HG03060 (cell line): ENCODE data around the gene NOC4L.

Source experiments
- ATAC-seq: cut with Tn5 transposase; IDR thresholded peaks from one replicate; pipeline ENCODE4 v1.9.1; 2021; ENCODE audit warnings: low read depth, moderate number of reproducible peaks; ENCODE audit not compliant: unreplicated experiment

Gene NOC4L

DNA sequence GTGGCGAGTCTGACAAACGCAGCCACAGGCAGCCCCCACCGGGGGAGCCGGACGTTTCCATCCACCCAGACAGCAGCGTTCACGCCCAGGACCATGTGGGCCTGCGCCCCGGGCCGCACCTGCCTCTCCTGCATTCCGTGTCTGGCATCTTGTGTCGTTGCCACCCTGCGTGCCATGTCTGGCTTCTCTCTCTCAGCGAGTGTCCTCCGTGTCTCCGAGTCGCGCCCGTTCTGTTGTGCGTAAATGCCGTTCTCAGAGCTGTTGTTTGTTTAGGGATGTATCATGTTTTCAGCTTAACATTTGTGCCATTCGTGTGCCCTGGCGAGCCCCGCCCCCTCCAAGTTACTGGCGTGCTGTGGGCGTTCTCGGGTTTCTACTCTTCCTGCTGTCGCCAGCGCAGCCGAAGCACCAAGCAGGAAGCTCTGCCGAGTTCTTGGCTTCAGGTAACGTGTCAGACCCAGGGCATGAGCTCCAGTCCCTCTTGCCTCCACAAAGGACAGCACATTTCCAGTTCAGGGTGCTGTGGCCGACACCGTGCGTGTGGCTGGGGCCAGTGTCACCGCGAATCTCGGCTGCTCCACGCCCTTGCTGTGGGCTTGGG lies 34.6 kb downstream of the NOC4L start:
- no peak for ATAC-seq

DNA sequence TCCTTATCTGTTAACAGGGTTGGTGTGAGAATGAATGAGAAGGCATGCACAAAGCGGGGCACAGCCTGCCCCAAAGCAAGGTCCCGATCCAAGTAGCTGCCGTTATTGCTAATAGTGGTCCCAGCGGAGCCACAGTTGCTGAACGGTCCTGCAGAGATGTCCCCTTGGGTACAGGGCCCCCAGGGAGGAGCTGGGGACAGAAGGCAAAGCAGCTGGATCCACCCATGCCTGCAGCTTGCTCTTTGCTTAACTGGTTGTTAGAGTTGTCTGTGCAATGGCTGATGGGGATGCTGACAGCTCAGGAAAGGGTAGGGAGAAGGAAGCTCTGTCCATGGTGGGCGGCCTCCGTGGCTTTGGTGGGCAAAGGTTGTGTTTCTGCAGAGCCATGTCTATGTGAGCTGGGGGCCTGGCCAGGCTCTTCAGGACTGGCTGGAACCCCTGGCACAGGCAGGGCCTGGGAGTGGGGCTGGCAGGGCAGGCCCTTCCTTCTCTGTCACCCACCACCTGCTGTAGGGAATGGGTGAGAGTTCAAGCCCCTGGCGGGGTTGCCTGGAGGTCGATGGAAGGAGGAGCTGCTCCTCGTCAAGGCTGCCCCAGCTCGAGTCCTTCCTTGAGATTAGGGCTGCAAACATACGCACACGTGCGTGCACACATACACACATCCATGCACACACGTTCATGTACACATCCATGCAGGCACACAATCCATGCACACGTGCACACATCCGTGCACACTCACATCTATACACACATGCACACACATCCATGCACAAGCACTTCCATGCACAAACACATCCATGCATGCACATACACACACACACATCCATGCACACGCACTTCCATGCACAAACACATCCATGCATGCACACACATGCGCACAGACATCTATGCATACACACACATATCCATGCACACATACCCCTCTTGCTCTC lies 35.4 kb downstream of the NOC4L start:
- no peak for ATAC-seq

- ATAC-seq = no peak
Measured at GRCh38 chr12:132180648-132181546, 36.6 kb downstream of the NOC4L start.

DNA sequence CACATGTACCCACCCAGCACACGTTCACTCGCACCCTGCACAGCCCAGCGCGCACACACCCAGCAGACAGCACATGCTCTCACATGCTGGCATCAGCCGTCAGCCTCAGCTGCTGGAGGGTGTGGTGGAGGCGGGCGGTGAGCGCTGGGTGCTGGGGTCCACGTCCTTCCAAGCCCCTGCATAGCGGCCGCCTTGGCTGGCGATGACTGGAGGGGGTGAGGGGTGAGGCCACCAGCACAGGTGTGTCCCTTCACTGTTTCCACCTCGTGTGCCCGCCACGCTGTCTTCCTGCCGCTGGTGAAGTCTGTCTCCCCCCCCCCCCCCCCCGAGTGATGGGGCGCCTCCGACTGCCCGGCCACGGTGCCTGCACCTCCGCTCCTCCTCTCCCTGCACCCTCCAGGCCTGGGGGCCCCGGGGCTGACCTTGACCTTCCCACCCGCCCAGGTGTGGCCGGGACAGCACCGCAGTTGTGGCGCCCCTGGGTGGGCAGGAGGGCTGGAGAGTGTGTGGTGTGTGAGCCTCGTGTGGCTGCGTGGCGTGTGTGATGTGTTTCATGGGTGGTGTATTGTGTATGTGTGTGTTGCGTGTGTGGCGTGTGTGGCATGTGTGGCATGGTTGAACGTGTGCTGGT lies 37.4 kb downstream of the NOC4L start:
- no peak for ATAC-seq

DNA sequence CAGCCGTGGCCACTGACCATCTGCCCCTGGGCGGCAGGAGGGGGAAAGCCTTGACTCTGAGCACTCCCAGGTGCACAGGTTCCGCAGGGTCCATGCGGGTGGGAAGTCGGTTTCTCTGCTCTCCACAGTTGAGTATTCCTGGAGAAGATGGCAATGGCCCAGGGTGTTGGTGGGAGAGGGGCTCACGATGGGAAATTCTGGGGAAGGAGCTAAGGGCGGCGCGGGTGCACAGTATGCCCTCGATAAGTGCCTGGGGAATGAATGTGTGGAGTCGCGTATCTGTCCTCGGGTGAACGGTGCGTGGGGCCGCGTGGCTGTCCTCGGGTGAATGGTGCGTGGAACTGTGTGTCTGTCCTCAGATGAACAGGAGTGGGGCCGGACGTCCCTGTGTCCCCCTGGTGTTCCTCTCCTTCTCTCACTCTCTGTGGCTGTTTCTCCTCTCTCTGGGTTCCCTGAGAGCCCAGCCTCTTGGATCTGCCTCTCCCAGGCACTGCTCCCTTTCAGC lies 38.0 kb downstream of the NOC4L start:
- ATAC-seq = no peak

DNA sequence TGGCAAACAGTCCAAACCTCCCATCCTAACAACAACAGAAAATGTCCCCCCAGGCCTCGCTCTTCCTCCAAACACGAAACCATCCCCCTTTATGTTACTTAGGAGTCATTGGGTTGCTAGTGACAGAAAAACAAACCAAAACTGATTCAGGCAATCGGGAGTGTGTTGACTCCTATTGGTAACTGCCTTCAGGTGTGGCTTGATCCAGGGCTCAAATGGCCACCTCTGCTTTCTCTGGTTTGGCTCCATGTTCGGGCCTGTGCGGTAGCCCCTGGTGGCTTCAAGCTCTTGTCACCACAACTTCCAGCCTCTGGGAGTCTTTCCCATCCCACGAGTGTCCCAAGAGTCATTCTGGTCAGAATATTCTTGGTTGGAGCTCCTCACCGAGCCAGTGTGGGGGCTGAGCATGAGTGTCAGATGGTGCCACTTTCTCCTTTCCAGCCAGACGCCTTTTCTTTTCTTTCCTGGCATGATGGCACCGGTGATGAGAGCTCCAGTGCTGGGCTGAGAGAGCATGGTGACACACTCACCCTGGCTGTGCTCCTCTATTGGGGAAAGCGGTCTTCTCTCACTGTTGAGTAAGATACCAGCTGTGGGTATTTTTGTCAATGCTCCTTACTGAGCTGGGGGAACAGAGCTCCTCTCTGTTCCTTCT lies 38.6 kb downstream of the NOC4L start:
- no peak for ATAC-seq

DNA sequence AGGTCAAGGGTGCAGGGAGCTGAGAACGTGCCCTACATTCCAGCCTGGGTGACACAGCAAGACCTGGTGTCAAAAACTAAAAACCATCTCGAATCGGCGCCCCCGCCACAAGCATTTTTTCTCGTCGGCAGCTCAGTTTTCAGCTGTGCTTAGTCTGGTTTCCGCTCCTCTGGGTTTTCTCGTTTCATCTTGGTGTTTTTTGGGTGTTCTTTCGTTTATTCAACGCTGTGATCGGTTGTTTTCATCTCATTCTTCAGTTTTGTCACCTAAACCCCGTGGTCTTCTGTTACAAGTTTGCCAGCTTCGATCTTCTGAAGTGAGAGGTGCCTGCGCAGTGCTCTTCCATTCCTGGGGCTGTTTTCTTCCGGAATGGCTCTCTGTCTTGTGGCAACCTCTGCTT lies 41.4 kb downstream of the NOC4L start:
- ATAC-seq = no peak

- no peak for ATAC-seq
Measured at GRCh38 chr12:132186208-132186856, 42.1 kb downstream of the NOC4L start.

GRCh38 chr12:132186857-132187620 lies 42.8 kb downstream of the NOC4L start:
- no peak for ATAC-seq

DNA sequence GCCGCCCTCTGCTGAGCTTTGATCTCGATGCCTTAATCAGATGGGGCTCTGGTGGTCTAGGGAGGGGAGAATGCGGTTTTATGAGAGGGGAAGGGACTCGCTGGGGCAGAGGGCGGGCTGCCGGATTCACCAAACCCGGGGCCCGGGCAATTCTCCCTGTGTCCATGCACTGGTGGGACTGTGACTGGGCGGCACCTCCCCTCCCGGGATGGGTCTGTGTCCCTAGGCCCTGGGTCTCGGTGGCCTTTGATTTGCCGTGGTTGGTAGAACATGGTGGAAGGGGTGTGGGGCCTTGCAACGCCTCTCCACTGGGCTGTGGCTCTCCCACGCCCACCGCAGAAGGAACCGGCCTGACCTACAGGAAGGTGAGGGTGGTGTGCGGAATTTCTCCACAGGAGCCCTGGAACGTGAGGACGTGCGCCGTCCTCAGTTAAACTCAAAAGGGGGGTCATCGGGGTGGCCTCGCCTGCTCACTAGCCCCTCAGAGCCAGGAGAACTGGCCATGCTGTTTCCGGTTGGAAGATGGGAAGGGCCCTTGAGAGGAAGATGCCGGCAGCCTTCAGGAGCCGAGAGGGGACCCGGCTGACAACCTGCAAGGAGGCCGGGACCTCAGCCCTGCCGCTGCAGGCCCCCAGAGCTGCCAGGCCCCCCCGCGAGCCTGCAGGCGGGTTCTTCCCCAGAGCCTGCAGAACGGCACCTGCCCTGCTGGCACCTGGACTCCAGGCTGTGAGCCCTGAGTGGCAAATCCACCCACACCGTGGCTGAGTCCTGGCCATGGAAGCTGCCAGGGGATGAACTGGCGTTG lies 43.6 kb downstream of the NOC4L start:
- ATAC-seq = no peak

DNA sequence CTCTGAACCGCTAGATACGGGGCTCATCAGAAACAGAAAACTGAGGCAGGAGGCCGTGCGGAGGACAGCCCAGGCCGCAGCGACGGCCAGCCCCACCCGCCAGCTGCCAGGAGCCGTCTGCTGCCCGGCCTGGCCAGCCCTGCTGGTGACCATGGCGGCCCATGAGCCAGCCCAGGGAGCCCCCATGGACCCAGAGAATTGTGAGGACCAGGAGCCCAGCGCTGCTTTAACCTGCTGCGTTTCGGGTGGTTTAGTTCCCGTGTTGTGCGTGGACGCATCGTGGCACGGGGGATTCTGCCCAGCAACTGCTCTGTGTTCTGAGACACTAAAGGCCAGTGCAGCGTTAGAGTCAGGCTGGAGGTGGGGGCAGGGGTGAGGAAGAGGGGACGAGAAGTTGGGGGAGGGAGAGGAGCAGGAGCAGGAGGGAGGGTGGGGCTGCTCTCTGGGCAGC lies 44.2 kb downstream of the NOC4L start:
- no peak for ATAC-seq

- ATAC-seq = no peak
Measured at GRCh38 chr12:132188916-132189325, 44.7 kb downstream of the NOC4L start.

GRCh38 chr12:132189378-132190011 lies 45.2 kb downstream of the NOC4L start:
- ATAC-seq = no peak

DNA sequence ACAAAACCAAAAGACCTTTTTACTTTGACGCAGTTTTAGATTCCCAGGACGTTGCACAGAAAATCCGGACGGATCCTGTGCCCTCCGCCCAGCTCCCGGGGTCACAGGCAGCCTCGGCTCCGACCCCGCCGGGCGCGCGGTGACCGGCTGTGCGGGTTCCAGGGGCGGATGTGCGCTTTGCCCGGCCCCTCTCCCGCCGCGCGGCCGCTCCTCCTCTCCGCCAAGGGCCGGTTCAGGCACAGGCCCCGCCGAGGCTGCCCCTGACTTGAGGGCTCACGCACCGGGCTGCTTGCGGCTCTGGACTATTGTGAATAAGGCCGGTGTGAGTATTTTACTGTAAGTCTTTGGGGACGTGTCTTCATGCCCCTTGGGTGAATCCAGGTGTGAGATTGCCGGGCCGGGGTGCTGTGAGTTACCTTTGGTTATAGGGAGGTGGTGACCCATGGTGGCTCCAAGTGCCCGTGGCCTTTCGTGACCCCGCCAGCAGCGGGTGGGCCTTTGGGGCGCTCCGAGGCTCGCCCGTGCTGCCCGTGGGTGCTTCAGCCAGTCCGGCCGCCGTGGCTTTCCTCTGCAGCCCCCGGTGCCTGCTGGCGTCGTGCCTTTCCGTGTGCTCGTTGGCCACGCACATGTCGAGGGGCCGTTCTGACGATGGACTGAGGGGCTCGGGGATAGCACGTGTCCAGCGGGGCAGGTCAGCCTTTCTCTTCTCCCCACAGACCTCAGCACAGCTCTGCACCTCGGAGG lies 45.9 kb downstream of the NOC4L start:
- no peak for ATAC-seq

DNA sequence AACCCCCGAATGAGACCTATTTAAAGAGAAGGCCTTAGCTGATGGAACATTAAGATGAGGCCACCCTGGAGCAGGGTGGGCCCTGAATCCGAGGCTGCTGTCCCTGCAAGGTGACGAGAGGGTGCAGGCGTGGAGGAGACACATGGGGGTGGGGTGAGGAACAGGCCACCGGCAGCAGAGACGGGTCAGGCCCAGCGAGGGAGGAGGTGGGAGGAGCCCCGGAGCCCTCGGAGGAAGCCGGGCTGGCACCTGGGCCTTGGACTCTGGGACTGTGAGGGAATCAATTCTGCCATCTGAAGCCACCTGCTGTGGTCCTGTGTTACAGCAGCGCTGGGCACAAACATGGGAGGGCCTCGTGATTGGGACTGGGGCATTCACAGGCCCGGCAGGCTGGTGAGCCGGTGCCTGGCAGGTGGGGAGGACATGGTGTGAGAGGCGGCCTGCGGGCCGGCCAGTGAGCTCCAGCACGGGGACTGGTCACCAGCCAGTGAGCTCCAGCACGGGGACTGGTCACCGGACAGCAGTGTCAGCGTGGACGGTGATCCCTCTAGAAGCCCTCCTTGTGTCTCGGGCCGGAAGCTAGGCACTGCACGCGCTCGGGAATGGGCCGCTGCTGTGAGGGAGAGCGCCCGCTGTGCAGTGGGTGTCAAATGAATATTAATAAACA lies 46.7 kb downstream of the NOC4L start:
- ATAC-seq = no peak
